Measurements from ENCODE around the gene TMPRSS12.

DNA sequence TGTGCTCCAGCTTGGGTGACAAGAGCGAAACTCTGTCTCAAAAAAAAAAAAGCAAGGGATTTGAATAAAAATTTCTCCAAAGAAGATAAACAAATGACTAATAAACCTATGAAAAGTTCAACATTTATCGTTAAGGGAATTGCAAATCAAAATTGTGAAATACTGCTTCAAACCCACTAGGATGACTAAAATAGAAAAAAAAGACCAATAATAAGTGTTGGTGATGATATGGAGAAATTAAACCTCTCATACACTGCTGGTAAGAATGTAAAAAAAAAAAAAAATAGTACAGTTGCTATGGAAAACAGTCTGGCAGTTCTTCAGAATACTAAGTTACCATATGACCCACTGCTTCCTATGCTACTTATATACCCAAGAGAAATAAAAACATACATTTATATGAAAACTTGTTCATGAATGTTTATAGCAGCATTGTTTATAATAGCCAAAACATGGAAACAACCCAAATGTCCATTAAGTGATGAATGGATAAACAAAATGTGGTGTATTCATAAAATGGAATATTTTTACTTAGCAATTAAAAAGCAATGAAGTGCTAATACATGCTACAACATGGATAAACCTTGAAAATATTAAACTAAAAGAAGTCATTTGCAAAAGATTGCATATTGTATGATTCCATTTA, 39.4 kb upstream of the TMPRSS12 start:
- TF ChIP-seq, protein P1, sequence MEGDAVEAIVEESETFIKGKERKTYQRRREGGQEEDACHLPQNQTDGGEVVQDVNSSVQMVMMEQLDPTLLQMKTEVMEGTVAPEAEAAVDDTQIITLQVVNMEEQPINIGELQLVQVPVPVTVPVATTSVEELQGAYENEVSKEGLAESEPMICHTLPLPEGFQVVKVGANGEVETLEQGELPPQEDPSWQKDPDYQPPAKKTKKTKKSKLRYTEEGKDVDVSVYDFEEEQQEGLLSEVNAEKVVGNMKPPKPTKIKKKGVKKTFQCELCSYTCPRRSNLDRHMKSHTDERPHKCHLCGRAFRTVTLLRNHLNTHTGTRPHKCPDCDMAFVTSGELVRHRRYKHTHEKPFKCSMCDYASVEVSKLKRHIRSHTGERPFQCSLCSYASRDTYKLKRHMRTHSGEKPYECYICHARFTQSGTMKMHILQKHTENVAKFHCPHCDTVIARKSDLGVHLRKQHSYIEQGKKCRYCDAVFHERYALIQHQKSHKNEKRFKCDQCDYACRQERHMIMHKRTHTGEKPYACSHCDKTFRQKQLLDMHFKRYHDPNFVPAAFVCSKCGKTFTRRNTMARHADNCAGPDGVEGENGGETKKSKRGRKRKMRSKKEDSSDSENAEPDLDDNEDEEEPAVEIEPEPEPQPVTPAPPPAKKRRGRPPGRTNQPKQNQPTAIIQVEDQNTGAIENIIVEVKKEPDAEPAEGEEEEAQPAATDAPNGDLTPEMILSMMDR (CRISPR knock-in tag; IDR thresholded peaks at IDR 0.05): no peak
- TF ChIP-seq JUND (CRISPR knock-in tag; IDR thresholded peaks at IDR 0.05): no peak
- TF ChIP-seq ZNF180 (CRISPR knock-in tag; IDR thresholded peaks at IDR 0.05; ENCODE audit: borderline replicate concordance, low read depth): no peak
- TF ChIP-seq POLR2AphosphoS5 (IDR thresholded peaks at IDR 0.05; ENCODE audit: low read depth, low read length): no peak
- TF ChIP-seq ZNF558 (CRISPR knock-in tag; IDR thresholded peaks at IDR 0.05; ENCODE audit: borderline replicate concordance): no peak
